Astrocyte of the cerebellum (primary cell): ENCODE results near the gene NUDT17.

Experiments
- DNase-seq: peaks from one replicate; pipeline ENCODE4 v3.0.0-alpha.2; 2011; ENCODE audit warnings: low read depth
- H3K4me3 ChIP-seq: 2 replicates; pipeline ENCODE4 v1.5.1; 2011; ENCODE audit warnings: mild to moderate bottlenecking, low read depth, low read length, moderate library complexity
- CTCF ChIP-seq: IDR thresholded peaks from 2 replicates; pipeline ENCODE4 v1.5.1; 2012; ENCODE audit warnings: low read length, low read depth, moderate library complexity, mild to moderate bottlenecking; ENCODE audit errors: missing control alignments
- in situ Hi-C: cut with HindIII; loops from 2 replicates; pipeline ENCODE4 v1.10.0; 2017; ENCODE audit warnings: low sequenced_read_pairs

The NUDT17 gene

GRCh38 chr1:145845514-145846161 lies at the start of gene NUDT17:
NUDT17 (plus strand) TSS chr1:145845630; CDS start chr1:145845641, 11 bp downstream.
- TF ChIP-seq CTCF, result peak; percentile 98
- peak; percentile 24 for DNase-seq
- peak within 1 kb of the TSS; percentile 56 for H3K4me3 ChIP-seq
- in situ Hi-C loops, result no loop called here

GRCh38 chr1:145796753-145797152 lies 48.7 kb upstream of the NUDT17 start:
- in situ Hi-C loops, result no loop called here
- no peak for TF ChIP-seq CTCF
- no peak for DNase-seq
- H3K4me3 ChIP-seq, result no peak overlapping the region

GRCh38 chr1:145799806-145800205 lies 45.6 kb upstream of the NUDT17 start:
- no peak for TF ChIP-seq CTCF

GRCh38 chr1:145804235-145805045 lies 41.0 kb upstream of the NUDT17 start:
- in situ Hi-C loops, result no loop called here
- TF ChIP-seq CTCF, result no peak
- H3K4me3 ChIP-seq, result no peak overlapping the region
- DNase-seq, result no peak

More at GRCh38 chr1:145799806-145800205, 45.6 kb upstream of the NUDT17 start:
- no peak for DNase-seq
- in situ Hi-C loops, result no loop called here
- H3K4me3 ChIP-seq, result no peak overlapping the region

GRCh38 chr1:145805057-145805456 lies 40.4 kb upstream of the NUDT17 start:
- peak; percentile 23 for DNase-seq
- in situ Hi-C loops, result no loop called here
- H3K4me3 ChIP-seq, result no peak overlapping the region
- TF ChIP-seq CTCF, result no peak

GRCh38 chr1:145806408-145806807 lies 39.0 kb upstream of the NUDT17 start:
- in situ Hi-C loops, result no loop called here
- no peak for DNase-seq
- no peak overlapping the region for H3K4me3 ChIP-seq
- no peak for TF ChIP-seq CTCF
